ENCODE measurements around the gene GABRR1.
"Not testable (repeated sequence)": the region's sequence is repeated elsewhere in the genome, so short reads cannot be mapped to it uniquely, and the experiment has no call there.

The GABRR1 gene

GRCh38 chr6:89217299-89217910 is at the start of gene GABRR1:
Gene GABRR1 (minus strand): TSS chr6:89217358. CDS start chr6:89217322, 36 bp downstream.
- DNase-seq (ENCODE audit: low read depth in 2 of 2) = no peak

- DNase-seq (ENCODE audit: low read depth in 2 of 2) = no peak
Measured at GRCh38 chr6:89264296-89264695, 47.1 kb upstream of the GABRR1 start.

- DNase-seq (ENCODE audit: low read depth in 2 of 2) = no peak
Measured at GRCh38 chr6:89260832-89261231, 43.7 kb upstream of the GABRR1 start.

- no peak for DNase-seq (ENCODE audit: low read depth in 2 of 2)
Measured at GRCh38 chr6:89260310-89260709, 43.2 kb upstream of the GABRR1 start.

GRCh38 chr6:89258912-89259311 is 41.8 kb upstream of the GABRR1 start:
- DNase-seq (ENCODE audit: low read depth in 2 of 2) = no peak

- no peak for DNase-seq (ENCODE audit: low read depth in 2 of 2)
Measured at GRCh38 chr6:89257781-89258180, 40.6 kb upstream of the GABRR1 start.

- no peak for DNase-seq (ENCODE audit: low read depth in 2 of 2)
Measured at GRCh38 chr6:89257346-89257745, 40.2 kb upstream of the GABRR1 start.

GRCh38 chr6:89255417-89255816 is 38.3 kb upstream of the GABRR1 start:
- DNase-seq (ENCODE audit: low read depth in 2 of 2) = no peak

GRCh38 chr6:89254569-89254968 is 37.4 kb upstream of the GABRR1 start:
- no peak for DNase-seq (ENCODE audit: low read depth in 2 of 2)

- no peak for DNase-seq (ENCODE audit: low read depth in 2 of 2)
Measured at GRCh38 chr6:89252907-89253306, 35.7 kb upstream of the GABRR1 start.

- DNase-seq (ENCODE audit: low read depth in 2 of 2) = no peak
Measured at GRCh38 chr6:89251976-89252375, 34.8 kb upstream of the GABRR1 start.

GRCh38 chr6:89251170-89251569 is 34.0 kb upstream of the GABRR1 start:
- no peak for DNase-seq (ENCODE audit: low read depth in 2 of 2)

GRCh38 chr6:89250239-89250638 is 33.1 kb upstream of the GABRR1 start:
- DNase-seq (ENCODE audit: low read depth in 2 of 2) = no peak

- no peak for DNase-seq (ENCODE audit: low read depth in 2 of 2)
Measured at GRCh38 chr6:89244241-89244985, 27.3 kb upstream of the GABRR1 start.

- no peak for DNase-seq (ENCODE audit: low read depth in 2 of 2)
Measured at GRCh38 chr6:89243331-89243629, 26.1 kb upstream of the GABRR1 start.

- no peak for DNase-seq (ENCODE audit: low read depth in 2 of 2)
Measured at GRCh38 chr6:89242574-89243330, 25.6 kb upstream of the GABRR1 start.

- DNase-seq (ENCODE audit: low read depth in 2 of 2) = peak; percentile 7 to 22
Measured at GRCh38 chr6:89239338-89239737, 22.2 kb upstream of the GABRR1 start.

- DNase-seq (ENCODE audit: low read depth in 2 of 2) = no peak
Measured at GRCh38 chr6:89237158-89237557, 20.0 kb upstream of the GABRR1 start.

GRCh38 chr6:89233605-89234004 is 16.4 kb upstream of the GABRR1 start:
- not testable (repeated sequence) for DNase-seq (ENCODE audit: low read depth in 2 of 2)

GRCh38 chr6:89222712-89223039 is 5.5 kb upstream of the GABRR1 start:
- DNase-seq (ENCODE audit: low read depth in 2 of 2) = no peak

- DNase-seq (ENCODE audit: low read depth in 2 of 2) = no peak
Measured at GRCh38 chr6:89221971-89222711, 5.0 kb upstream of the GABRR1 start.

GRCh38 chr6:89221129-89221528 is 4.0 kb upstream of the GABRR1 start:
- no peak for DNase-seq (ENCODE audit: low read depth in 2 of 2)
